Right lobe of liver (tissue), 6 donors: ENCODE measurements around the gene TTLL5. TPM values are rescaled to one million over a fixed set of nuclear protein-coding genes. Genes with fewer than 3 reads are reported as not detected.

ENCODE experiments used
- ATAC-seq, 4 donors: fragments of 200-7000 bp; cut with Tn5 transposase; one replicate each; pipeline ENCODE4 v1.9.1; 2020; ENCODE audit warnings: mild to moderate bottlenecking in 4 of 4, moderate library complexity in 4 of 4
- DNase-seq, 3 donors: peaks; one replicate each; pipeline ENCODE4 v3.0.0-alpha.2; 2020
- H3K27ac ChIP-seq, 3 donors: fragments of 200-600 bp; one replicate each; pipeline ENCODE4 v1.8.0; 2022
- H3K27me3 ChIP-seq, 2 donors: fragments of 200-600 bp; one replicate each; pipeline ENCODE4 v1.8.0; 2022
- H3K36me3 ChIP-seq, 4 donors: fragments of 200-600 bp; sonication (generic) in 1 of 4; one replicate each; pipeline versions ENCODE4 v1.5.1 to v1.8.0; 2017 to 2022; ENCODE audit warnings: control low read depth in 1 of 4
- H3K4me1 ChIP-seq, 4 donors: fragments of 200-600 bp; sonication (generic) in 1 of 4; one replicate each; pipeline versions ENCODE4 v1.5.1 to v1.8.0; 2017 to 2022; ENCODE audit warnings: control low read depth in 1 of 4
- H3K4me3 ChIP-seq, 3 donors: fragments of 200-600 bp; one replicate each; pipeline ENCODE4 v1.8.0; 2022
- H3K9me3 ChIP-seq, 4 donors: fragments of 200-600 bp; sonication (generic) in 1 of 4; one replicate each; pipeline versions ENCODE4 v1.5.1 to v1.8.0; 2017 to 2022; ENCODE audit warnings: control low read depth in 1 of 4
- CTCF ChIP-seq, 4 donors: fragments of 200-600 bp in 3 of 4; fragments of 450-650 bp in 1 of 4; IDR thresholded peaks; one replicate each; pipeline versions ENCODE4 v1.5.1 to v1.8.0; 2016 to 2022; ENCODE audit warnings: antibody characterized with exemption in 4 of 4, mild to moderate bottlenecking in 2 of 4
- POLR2A ChIP-seq: fragments of 450-650 bp; IDR thresholded peaks from one replicate; pipeline ENCODE4 v1.6.1; 2017; ENCODE audit warnings: antibody characterized with exemption, mild to moderate bottlenecking
- WGBS: methylation state at CpG from one replicate; pipeline ENCODE4 v1.1.6; 2018; ENCODE audit warnings: low coverage, low lambda C conversion rate; ENCODE audit not compliant: insufficient coverage; ENCODE audit errors: missing lambda C conversion rate; 5-methylcytosine and 5-hydroxymethylcytosine counted together
- intact Hi-C, 2 donors: fragments of 100-400 bp; cut with DNase I; formaldehyde crosslinking; loops; one replicate each; pipeline versions ENCODE4 v1.11.2 to v1.14.1; 2022
- total RNA-seq, 6 experiments: library from RNA; depleted of rRNA in 2 of 6; stranded (reverse); fragments of >200 nt in 2 of 6; fragmentation: NEBNext Ultra II Directional in 3 of 6; extraction: Animal tissue kit (Norgen Biotek cat#: 25700) in 3 of 6; gene quantifications; one replicate each; pipeline versions ENCODE4 v1.1.0 to v1.2.4, GENCODE V29; 2016 to 2023
- donor health status: DM: no; HTN: yes; CAD: no.
- donor health status: DM: no; HTN: no; CAD: no.
- donor health status: DM: no; HTN: no; CAD: no.
- donor health status: DM: no; HTN: yes; CAD: no.
- donor health status: DM: no; HTN: yes; CAD: no.

TTLL5 gene
- total RNA-seq, 6 experiments from 2014 or later: 7.4 to 13.8 (median 11.9) TPM

GRCh38 chr14:75636100-75636692 lies 24.9 kb upstream of the TTLL5 start:
- peaks cover 0 to 12% (median 0%) of the 10 kb centered on the region in 4 donors for H3K36me3 ChIP-seq
- H3K27me3 ChIP-seq: no peaks in the 10 kb centered on the region
- DNase-seq (no peak), ATAC-seq (no peak)
- H3K4me3 ChIP-seq: no peak overlapping the region
- no peak overlapping the region for H3K27ac ChIP-seq
- WGBS: 78% methylated on average over 6 of the region's 13 CpGs
- no peaks in the 10 kb centered on the region for H3K9me3 ChIP-seq
- intact Hi-C loops: no loop called here
- no peaks in the 10 kb centered on the region for H3K4me1 ChIP-seq
- TF ChIP-seq CTCF (IDR thresholded peaks at IDR 0.05) (no peak), POLR2A (no peak)

- no peak overlapping the region for H3K27ac ChIP-seq
- peaks cover 0 to 11% (median 4%) of the 10 kb centered on the region in 4 donors for H3K4me1 ChIP-seq
- H3K4me3 ChIP-seq: no peak overlapping the region
- H3K36me3 ChIP-seq: peaks cover 0 to 7% (median 0%) of the 10 kb centered on the region in 4 donors
- intact Hi-C loops: no loop called here
- no peaks in the 10 kb centered on the region for H3K9me3 ChIP-seq
- DNase-seq: no peak
- H3K27me3 ChIP-seq: no peaks in the 10 kb centered on the region
- WGBS: 100% methylated on average over 3 of the region's 3 CpGs
- ATAC-seq: no peak
- TF ChIP-seq POLR2A: no peak
- no peak for TF ChIP-seq CTCF (IDR thresholded peaks at IDR 0.05)
These were observed 20.2 kb upstream of the TTLL5 start for GRCh38 chr14:75640876-75641275.

GRCh38 chr14:75643985-75644384 lies 17.1 kb upstream of the TTLL5 start:
- Histone ChIP-seq H3K4me3 (no peak overlapping the region), H3K27ac (peak overlapping the region in 1 of 3 donors; percentile 7), H3K4me1 (peaks cover 0 to 41% (median 20%) of the 10 kb centered on the region in 4 donors), H3K27me3 (no peaks in the 10 kb centered on the region), H3K36me3 (peaks cover 0 to 7% (median 0%) of the 10 kb centered on the region in 4 donors), H3K9me3 (no peaks in the 10 kb centered on the region)
- no peak for DNase-seq
- TF ChIP-seq POLR2A (no peak), CTCF (IDR thresholded peaks at IDR 0.05) (no peak)
- WGBS: 21% methylated on average over 4 of the region's 4 CpGs
- ATAC-seq: no peak
- intact Hi-C loops: no loop called here

GRCh38 chr14:75645056-75645455 lies 16.0 kb upstream of the TTLL5 start:
- H3K36me3 ChIP-seq: peaks cover 0 to 7% (median 4%) of the 10 kb centered on the region in 4 donors
- no peak for TF ChIP-seq POLR2A
- no peak for TF ChIP-seq CTCF (IDR thresholded peaks at IDR 0.05)
- ATAC-seq (no peak), DNase-seq (peak in 1 of 3 donors; percentile 11)
- no peaks in the 10 kb centered on the region for H3K27me3 ChIP-seq
- H3K27ac ChIP-seq: no peak overlapping the region
- H3K4me1 ChIP-seq: peaks cover 0 to 50% (median 24%) of the 10 kb centered on the region in 4 donors
- intact Hi-C loops: loop anchor here in 1 of 2 donors (5.0 kb wide), 1 partner anchor 63 kb away; no protein-coding TSS in a partner anchor
- no peaks in the 10 kb centered on the region for H3K9me3 ChIP-seq
- H3K4me3 ChIP-seq: no peak overlapping the region
